DOHH2 (cell line): ENCODE measurements around the gene MVD.

ENCODE experiments used
- H3F3A ChIP-seq: fragments of 200-600 bp; sonication (generic), shearing (Covaris generic); 2 replicates; pipeline ENCODE4 v1.6.0; 2016; ENCODE audit warnings: antibody characterized with exemption, mild to moderate bottlenecking; ENCODE audit not compliant: control insufficient read depth, insufficient read depth
- H3K27ac ChIP-seq: fragments of 200-600 bp; sonication (generic); 2 replicates; pipeline ENCODE4 v1.5.1; 2014; ENCODE audit warnings: low read depth, mild to moderate bottlenecking, low read length, moderate library complexity
- H3K27me3 ChIP-seq: fragments of 200-600 bp; sonication (generic); 2 replicates; pipeline ENCODE4 v1.6.1; 2014; ENCODE audit warnings: mild to moderate bottlenecking, low read length, mixed read lengths; ENCODE audit not compliant: control insufficient read depth
- H3K36me3 ChIP-seq: fragments of 200-600 bp; sonication (generic); 2 replicates; pipeline ENCODE4 v1.6.1; 2014; ENCODE audit warnings: mild to moderate bottlenecking, low read length, moderate library complexity, mixed read lengths; ENCODE audit not compliant: control insufficient read depth
- H3K4me1 ChIP-seq: fragments of 200-600 bp; sonication (generic); 2 replicates; pipeline ENCODE4 v1.6.1; 2014; ENCODE audit warnings: mild to moderate bottlenecking, low read length, mixed read lengths; ENCODE audit not compliant: control insufficient read depth
- H3K4me2 ChIP-seq: fragments of 200-600 bp; sonication (generic); 2 replicates; pipeline ENCODE4 v1.6.0; 2014; ENCODE audit warnings: mild to moderate bottlenecking, low read length, moderate library complexity
- H3K4me3 ChIP-seq: fragments of 200-600 bp; sonication (generic); 2 replicates; pipeline ENCODE4 v1.5.1; 2014; ENCODE audit warnings: mild to moderate bottlenecking, low read length, mixed read lengths
- H3K79me2 ChIP-seq: fragments of 200-600 bp; sonication (generic); 2 replicates; pipeline ENCODE4 v1.6.1; 2014; ENCODE audit warnings: mild to moderate bottlenecking, low read length, mixed read lengths; ENCODE audit not compliant: control insufficient read depth
- H3K9me2 ChIP-seq: fragments of 200-600 bp; sonication (generic); replicated peaks from 2 replicates; pipeline ENCODE4 v1.6.1; 2014; ENCODE audit warnings: mild to moderate bottlenecking, low read length, mixed read lengths; ENCODE audit not compliant: control insufficient read depth
- H3K9me3 ChIP-seq: fragments of 200-600 bp; sonication (generic); 2 replicates; pipeline ENCODE4 v1.6.1; 2014; ENCODE audit warnings: antibody characterized with exemption, low read length, mixed read lengths; ENCODE audit not compliant: control insufficient read depth, insufficient read depth
- H4K20me1 ChIP-seq: fragments of 200-600 bp; sonication (generic); 2 replicates; pipeline ENCODE4 v1.6.0; 2014; ENCODE audit warnings: low read depth, mild to moderate bottlenecking, antibody characterized with exemption, low read length, moderate library complexity; ENCODE audit not compliant: control insufficient read depth, insufficient read depth
- CTCF ChIP-seq: fragments of 200-600 bp; sonication (generic); IDR thresholded peaks from one replicate; pipeline ENCODE4 v1.5.1; 2014; ENCODE audit warnings: antibody characterized with exemption, mild to moderate bottlenecking, low read depth, low read length; ENCODE audit not compliant: poor library complexity, severe bottlenecking
- EZH2phosphoT487 ChIP-seq: fragments of 200-600 bp; sonication (generic); IDR thresholded peaks from 2 replicates; pipeline ENCODE4 v1.6.1; 2017; ENCODE audit warnings: borderline replicate concordance, mild to moderate bottlenecking, antibody characterized with exemption, low read length, moderate library complexity, mixed read lengths

The MVD gene

DNA sequence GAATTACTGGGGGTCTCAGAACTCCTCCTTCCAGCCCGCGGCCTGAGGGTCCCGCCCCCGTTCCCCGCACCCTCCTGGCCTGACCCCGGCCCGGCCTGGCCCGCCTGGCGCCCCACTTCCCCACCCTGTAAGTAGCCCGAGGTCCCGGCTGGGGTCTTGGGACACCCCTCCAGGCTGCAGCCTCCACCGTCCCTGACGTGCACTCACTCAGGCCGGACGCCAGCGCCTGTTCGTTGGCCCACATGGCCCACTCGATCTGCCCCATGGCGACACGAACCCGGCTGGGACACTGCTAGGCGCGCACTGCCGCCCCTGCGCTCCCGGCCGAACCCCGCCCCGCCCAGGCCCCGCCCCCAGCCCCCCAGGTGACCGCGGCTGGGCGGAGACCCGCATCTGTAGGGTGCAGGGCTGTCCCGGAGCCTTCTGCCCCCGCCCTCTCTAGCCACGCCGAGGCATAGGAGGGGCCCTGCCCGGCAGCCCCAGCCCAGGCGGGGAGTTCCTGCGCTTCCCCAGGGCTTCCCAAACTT, 12.1 kb downstream of the MVD start, which contains the start of gene CYBA:
Gene CYBA (minus strand): TSS at position 305 of the 527 bp plus-strand sequence. CDS start 40 bp downstream, at position 265.
- Histone ChIP-seq H4K20me1 (peaks cover 18% of the 10 kb centered on the region), H3K27ac (peak within 1 kb of the TSS; percentile 92)
- TF ChIP-seq CTCF = no peak
- TF ChIP-seq EZH2phosphoT487 = no peak

GRCh38 chr16:88649924-88650748, 12.8 kb downstream of the MVD start:
- peaks cover 18% of the 10 kb centered on the region for H4K20me1 ChIP-seq
- H3K9me3 ChIP-seq = no peaks in the 10 kb centered on the region
- H3K9me2 ChIP-seq = no peaks in the 10 kb centered on the region
- peaks cover 89% of the 10 kb centered on the region for H3K36me3 ChIP-seq
- peaks cover 49% of the 10 kb centered on the region for H3K79me2 ChIP-seq
- peak overlapping the region; percentile 87 for H3K4me2 ChIP-seq
- H3F3A ChIP-seq = no peaks in the 10 kb centered on the region
- peak overlapping the region; percentile 92 for H3K27ac ChIP-seq
- H3K4me3 ChIP-seq = peak overlapping the region; percentile 86
- H3K4me1 ChIP-seq = peaks cover 40% of the 10 kb centered on the region
- TF ChIP-seq EZH2phosphoT487 (no peak), CTCF (no peak)
- no peaks in the 10 kb centered on the region for H3K27me3 ChIP-seq

More for the DNA sequence above, 12.1 kb downstream of the MVD start, which contains the start of gene CYBA:
- H3K4me1 ChIP-seq = peaks cover 40% of the 10 kb centered on the region
- H3K4me2 ChIP-seq = peak within 1 kb of the TSS; percentile 87
- peaks cover 90% of the 10 kb centered on the region for H3K36me3 ChIP-seq
- H3K27me3 ChIP-seq = no peaks in the 10 kb centered on the region
- H3K79me2 ChIP-seq = peaks cover 49% of the 10 kb centered on the region
- no peaks in the 10 kb centered on the region for H3K9me2 ChIP-seq
- no peaks in the 10 kb centered on the region for H3F3A ChIP-seq
- no peaks in the 10 kb centered on the region for H3K9me3 ChIP-seq
- peak within 1 kb of the TSS; percentile 86 for H3K4me3 ChIP-seq

DNA sequence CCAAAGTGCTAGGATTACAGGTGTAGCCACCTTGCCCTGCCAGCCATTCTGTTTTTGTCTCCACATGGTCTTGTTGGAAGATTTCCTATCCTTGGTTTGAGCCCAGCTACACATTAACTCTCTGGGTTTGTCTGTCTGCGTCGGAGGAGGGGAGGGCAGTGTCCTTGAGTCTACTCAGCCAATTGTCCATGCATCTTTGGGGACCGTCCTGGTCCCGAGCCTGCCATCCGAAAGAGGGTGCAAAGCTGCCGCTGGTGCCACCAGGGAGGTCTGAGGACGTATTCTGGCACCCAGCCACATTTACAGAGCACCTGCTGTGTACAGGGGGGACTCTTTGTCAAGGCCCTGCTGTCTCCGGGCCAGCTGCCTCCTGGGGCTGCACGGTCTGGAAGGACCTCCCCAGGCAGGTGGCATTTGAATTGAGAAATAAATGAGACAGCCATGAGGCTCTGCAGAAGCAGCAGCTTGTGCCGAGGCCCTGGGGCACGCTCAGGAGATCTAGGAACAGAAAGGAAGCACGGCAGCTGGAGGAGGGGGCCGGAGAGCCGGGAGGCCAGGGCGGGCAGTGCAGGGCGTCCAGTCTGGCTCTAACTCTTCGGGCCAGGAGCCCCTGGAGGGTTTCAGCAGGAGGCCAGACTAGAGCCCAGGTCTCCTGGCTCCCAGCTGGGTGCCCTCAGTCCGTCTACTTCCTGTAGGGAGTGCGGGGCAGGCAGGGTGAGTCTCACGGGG, 13.5 kb downstream of the MVD start:
- no peaks in the 10 kb centered on the region for H3K9me3 ChIP-seq
- no peaks in the 10 kb centered on the region for H3K9me2 ChIP-seq
- no peaks in the 10 kb centered on the region for H3K27me3 ChIP-seq
- no peaks in the 10 kb centered on the region for H3F3A ChIP-seq
- H3K27ac ChIP-seq = peak overlapping the region; percentile 92
- TF ChIP-seq CTCF (no peak), EZH2phosphoT487 (no peak)
- H4K20me1 ChIP-seq = peaks cover 18% of the 10 kb centered on the region
- peaks cover 40% of the 10 kb centered on the region for H3K4me1 ChIP-seq
- H3K4me3 ChIP-seq = peak overlapping the region; percentile 86
- H3K79me2 ChIP-seq = peaks cover 49% of the 10 kb centered on the region
- peaks cover 85% of the 10 kb centered on the region for H3K36me3 ChIP-seq
- peak overlapping the region; percentile 87 for H3K4me2 ChIP-seq
